Body of pancreas (tissue), 4 donors: Measurements from ENCODE around the gene KRTAP10-4.

ENCODE experiments used
- CTCF ChIP-seq, 7 experiments: fragments of 450-650 bp in 4 of 7; fragments of 200-600 bp in 3 of 7; sonication (generic) in 3 of 7; IDR thresholded peaks; one replicate each; pipeline ENCODE4 v1.5.1; 2016 to 2019; ENCODE audit warnings: antibody characterized with exemption in 7 of 7
- POLR2A ChIP-seq, 3 donors: fragments of 450-650 bp; IDR thresholded peaks; one replicate each; pipeline ENCODE4 v1.6.1; 2016; ENCODE audit warnings: antibody characterized with exemption in 3 of 3, mild to moderate bottlenecking in 2 of 3

- TF ChIP-seq CTCF (IDR thresholded peaks at IDR 0.05) (no peak), POLR2A (IDR thresholded peaks at IDR 0.05) (no peak)
Measured at GRCh38 chr21:44525391-44526095, 48.0 kb upstream of the KRTAP10-4 start.
